NCI-H2029 treated with DMSO at 0.1 percent for 48 hours (cell line): Measurements from ENCODE around the gene BMS1.
"Not testable (repeated sequence)": the region's sequence is repeated elsewhere in the genome, so short reads cannot be mapped to it uniquely, and the experiment has no call there.

Source experiments
- DNase-seq: peaks from one replicate; lab custom pipeline; 2025; lab: John Stamatoyannopoulos, UW

BMS1 gene

GRCh38 chr10:42795701-42796100 is 13.1 kb downstream of the BMS1 start:
- no peak for DNase-seq

- DNase-seq = no peak
Measured at GRCh38 chr10:42801135-42801534, 18.5 kb downstream of the BMS1 start.

GRCh38 chr10:42802876-42803275 is 20.3 kb downstream of the BMS1 start:
- no peak for DNase-seq

DNA sequence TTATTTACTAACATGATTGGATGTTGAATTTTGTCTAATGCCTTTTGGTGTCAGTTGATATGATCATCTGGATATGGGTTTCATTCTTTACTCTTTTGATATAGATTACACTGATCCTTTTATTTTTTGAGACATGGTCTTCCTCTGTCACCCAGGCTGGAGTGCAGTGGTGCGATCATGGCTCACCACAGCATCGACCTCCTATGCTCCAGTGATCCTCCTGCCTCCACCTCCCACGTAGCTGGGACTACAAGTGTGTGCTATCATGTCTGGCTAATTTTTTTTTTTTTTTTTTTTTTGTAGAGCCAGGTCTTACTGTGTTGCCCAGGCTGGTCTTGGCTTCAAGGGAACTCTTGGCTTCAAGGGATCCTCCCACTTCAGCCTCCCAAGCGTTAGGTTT is 27.1 kb downstream of the BMS1 start:
- DNase-seq = no peak

DNA sequence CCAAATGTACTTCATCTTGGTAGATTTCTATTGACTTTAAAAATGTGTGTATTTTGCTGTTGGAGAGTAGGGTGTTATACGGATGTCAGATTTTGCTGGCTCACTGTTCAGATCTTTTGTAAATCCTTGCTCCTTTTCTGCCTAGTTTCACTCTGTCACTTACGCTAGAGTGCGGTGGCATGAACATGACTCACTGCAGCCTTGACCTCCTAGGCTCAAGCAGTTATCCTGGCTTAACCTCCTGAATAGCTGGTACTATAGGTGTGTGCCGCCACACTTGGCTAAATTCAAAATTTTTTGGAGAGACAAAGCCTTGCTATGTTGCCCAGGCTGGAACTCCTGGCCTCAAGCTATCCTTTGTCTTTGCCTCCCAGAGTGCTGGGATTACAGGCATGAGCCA is 29.4 kb downstream of the BMS1 start:
- no peak for DNase-seq

DNA sequence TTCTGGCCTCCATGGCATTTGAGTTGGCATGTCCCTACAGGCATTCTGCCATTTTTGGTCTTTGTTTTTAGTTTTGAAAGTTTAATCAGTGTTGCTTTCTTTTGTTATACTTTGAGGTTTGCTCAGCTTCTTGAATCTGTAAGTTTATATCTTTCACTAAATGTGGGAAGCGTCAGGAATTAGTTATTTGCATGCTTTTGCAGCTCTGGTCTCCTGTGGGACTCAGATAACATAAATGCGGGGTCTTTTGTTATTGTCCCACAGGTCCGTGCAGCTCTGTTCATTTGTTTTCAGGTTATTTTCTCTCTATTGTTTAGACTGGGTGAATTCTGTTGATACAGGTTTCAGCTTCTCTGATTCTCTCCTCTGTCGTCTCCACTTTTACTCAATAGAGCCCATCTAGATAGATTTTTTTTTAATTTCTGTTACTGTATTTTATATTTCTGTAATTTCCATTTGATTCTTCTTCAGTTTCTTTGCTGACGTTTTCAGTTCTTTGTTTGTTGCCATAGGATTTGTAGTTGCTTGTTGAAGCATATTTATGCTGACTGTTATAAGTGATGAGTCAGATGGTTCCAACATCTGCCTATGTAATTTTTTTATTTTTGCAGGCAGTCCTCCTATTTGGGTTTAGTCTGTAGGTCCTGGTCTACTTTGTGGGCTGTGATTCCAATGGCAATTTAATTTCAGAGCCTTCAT is 31.5 kb downstream of the BMS1 start:
- not testable (repeated sequence) for DNase-seq

DNA sequence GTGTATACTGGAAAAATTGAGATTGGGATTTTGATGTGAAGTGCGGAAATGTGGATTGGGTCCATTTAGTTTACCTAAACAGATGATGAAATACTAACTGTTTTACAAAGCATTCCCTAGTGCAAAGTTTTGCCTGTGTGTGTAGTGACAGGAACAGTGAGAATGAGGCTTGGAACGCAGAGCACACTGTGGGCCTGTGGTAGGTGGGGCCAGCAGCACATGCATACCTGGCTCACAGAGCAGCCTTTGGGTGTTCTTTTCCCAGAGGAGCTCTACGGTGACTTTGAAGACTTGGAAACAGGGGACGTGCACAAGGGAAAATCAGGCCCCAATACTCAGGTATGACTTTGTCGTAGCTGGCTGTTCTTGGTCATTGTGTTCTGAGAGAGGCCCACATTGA is 33.7 kb downstream of the BMS1 start:
- not testable (repeated sequence) for DNase-seq

DNA sequence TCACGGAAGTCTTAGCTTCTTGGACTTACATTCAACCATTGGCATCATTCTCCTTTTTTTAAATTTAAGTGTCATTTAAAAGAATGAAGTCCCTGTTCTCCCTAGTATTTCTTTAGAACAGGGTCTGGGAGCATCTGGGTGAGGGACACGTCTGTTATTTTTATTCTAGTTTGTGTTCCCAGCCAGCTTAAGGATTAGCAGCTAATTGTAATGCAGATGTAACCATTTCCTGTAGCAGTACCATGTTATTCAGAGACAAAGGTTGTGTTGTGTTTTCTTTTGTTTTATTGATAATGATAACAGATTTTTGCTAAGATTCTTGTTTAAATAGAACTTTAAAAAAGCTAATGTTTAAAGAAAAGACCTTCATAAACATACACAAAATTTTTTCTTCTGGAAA is 34.3 kb downstream of the BMS1 start:
- DNase-seq = no peak

DNA sequence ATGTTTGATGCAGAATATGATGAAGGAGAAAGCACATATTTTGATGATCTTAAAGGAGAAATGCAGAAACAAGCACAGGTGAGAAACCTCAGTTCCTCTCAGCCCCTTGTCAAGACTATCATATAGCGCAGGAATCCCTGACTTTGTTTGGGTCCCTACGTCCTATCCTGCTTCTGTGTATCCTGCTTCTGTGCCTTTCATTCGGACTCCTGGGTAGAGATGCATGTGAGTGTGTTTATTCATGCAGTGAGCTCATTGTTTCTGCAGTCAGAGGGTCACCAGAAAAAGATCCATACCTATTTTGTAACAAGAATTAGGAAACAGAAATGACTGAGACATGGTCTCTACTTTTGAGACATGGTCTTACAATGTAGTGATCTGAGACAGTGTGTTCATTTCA is 34.8 kb downstream of the BMS1 start:
- not testable (repeated sequence) for DNase-seq

- not testable (repeated sequence) for DNase-seq
Measured at GRCh38 chr10:42826759-42827158, 44.2 kb downstream of the BMS1 start.

DNA sequence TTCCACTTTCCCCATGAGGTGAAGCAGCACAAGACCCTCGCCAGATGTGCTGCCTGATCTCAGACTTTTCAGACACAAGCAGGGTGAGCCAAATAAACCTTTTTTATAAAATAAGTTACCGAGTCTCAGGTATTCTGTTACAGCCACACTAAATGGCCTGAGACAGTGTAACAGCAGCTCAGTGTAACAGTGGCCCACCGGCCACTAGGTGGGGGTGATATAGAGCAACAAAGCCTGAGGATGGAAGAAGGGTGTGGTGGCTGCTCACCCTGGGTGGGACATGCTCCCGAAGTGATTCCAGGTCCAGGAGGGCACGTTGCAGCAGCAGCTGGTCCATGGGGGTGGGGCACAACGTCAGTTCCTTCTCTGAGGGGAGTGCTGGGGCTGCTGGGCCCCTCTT is 44.6 kb downstream of the BMS1 start:
- no peak for DNase-seq

GRCh38 chr10:42828391-42828790 is 45.8 kb downstream of the BMS1 start:
- not testable (repeated sequence) for DNase-seq

DNA sequence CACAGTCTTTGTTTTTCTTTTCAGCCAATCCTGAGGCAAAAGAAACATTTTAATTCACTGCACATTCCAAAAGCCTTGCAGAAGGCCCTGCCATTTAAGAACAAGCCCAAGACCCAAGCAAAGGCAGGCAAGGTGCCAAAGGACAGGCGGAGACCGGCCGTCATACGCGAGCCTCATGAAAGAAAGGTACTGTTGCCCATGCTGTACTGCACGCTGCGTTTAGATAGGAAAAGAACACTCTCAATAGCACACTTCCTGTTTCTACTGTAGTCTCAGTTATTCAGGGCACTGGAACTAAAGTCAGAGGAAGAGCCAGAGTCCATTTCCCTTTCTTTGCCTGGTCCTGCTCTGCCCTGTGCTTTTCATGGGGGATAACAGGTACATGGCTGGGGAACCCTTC is 47.6 kb downstream of the BMS1 start:
- DNase-seq = no peak

DNA sequence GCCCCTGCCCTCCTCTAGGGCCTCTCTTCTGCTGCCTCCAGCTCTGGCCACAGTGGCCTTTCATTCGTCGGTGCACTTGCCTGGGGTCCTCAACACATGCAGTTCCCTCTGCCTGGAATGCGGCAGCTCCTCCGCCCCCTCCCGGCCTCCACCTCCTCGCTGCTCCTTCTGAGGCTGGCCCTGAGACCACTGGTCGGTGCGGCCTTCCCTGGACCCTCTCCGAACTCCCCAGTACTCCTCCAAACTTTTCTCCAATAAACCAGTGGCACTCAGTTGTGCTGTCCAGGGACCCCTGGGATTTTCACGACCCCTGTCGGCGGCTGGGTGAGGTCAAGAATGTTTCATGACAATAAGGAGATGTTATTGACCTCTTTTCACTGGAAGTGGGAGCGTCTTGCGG is 53.5 kb downstream of the BMS1 start:
- no peak for DNase-seq

DNA sequence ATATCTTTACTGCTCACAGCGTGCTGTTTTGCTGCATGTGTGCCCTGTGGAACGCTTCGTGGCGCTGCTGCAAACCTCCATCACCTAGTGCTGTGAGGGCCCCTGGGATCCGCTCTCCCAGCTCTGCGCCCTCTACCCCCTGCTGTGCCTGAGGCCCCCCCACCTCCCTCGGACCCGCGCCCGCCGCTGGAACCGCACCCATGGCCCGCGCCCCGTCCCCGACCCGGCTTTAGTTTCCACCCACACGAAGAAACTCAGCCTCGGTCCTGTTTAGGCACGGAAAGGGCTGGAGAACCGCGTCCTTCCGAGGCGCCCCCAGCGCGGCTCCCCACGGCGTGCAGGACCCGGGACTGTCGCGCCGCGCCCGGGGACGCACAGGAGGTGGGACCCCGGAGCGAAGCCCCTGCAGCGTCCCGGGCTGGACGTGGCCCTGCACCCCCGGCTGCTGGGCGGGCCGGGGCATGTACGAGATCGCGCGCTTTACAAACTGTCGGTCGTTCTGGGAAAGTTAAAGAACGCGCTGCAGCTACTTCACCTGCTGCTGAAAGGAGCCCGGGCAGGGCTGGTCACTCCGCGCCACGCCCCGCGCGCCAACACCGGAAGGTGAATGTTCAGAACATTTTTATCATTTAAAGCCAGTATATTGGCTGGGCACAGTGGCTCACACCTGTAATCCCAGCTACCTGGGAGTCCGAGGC is 54.3 kb downstream of the BMS1 start:
- DNase-seq = no peak

DNA sequence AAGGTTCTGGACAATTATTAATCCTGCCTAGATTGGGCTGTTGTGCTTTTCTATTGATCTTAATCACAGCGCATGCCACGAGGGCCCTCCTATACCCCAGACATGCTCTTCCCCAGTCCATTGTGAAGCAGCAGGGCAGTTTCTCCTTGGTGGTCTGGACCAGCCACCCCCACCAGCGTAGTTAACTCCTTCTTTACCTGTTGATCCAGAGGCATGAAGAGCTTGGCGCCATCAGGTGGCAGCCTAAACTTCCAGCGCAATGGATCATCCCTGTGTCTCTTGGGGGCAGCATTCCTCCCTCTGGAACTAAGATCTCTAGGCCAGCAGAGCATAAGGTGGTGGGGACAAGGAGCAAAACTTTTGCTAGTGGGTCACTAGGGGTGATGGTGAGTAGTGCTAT is 62.2 kb downstream of the BMS1 start:
- not testable (repeated sequence) for DNase-seq

GRCh38 chr10:42847261-42847660 is 64.7 kb downstream of the BMS1 start:
- not testable (repeated sequence) for DNase-seq

DNA sequence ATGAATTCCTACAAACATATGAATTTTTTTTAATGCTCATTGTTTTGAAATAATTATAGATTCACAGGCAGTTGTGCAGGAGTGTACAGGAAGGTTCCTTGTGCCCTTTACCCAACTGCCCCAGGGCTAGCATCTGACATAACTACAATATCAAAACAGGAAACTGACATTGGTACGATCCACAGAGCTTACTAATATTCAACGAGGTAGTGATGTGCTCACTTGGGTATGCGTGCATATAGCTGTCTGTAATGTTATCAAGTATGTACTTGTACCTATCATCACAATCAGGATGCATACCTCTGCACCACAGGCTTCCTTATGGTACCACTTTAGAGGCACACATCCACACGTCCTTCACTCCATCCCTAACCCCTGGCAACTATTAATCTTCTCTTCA is 68.3 kb downstream of the BMS1 start:
- DNase-seq = no peak

- DNase-seq = no peak
Measured at GRCh38 chr10:42859256-42859655, 76.7 kb downstream of the BMS1 start.

DNA sequence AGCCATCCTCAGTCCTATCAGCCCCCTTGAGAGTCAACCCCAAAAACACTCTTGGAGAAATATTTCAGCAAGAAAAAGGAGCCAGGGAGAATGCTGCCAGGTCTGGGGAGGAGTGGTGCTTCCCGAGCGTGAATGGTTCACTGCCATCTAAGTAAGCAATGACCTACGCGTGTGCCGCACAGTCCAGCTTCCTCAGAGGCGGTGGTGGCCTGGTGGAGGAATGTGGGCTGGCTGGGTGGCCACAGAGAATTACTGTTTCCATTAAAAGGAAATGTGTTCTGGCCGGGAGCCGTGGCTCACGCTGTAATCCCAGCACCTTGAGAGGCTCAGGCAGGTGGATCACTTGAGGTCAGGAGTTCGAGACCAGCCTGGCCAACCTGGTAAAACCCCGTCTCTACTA is 77.4 kb downstream of the BMS1 start:
- DNase-seq = not testable (repeated sequence)

DNA sequence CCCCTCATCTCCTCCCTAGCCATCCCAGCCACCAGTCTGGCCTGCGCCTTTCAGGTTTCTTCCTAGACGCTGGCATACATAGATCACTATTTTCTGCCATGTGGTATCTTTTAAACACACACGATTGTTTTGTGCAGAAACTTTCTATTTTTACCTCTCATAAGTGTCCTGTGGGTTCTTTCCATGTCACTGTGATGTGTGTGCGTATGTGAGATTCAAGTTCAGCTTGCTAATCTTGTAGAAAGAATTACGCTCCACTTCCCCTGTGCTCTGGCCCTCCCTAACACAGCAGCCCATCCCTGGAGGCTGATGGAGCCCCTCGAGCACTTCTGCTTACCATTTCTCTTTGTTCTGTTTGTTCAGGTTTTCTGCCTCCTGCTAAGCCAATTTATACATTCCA is 80.2 kb downstream of the BMS1 start:
- not testable (repeated sequence) for DNase-seq

DNA sequence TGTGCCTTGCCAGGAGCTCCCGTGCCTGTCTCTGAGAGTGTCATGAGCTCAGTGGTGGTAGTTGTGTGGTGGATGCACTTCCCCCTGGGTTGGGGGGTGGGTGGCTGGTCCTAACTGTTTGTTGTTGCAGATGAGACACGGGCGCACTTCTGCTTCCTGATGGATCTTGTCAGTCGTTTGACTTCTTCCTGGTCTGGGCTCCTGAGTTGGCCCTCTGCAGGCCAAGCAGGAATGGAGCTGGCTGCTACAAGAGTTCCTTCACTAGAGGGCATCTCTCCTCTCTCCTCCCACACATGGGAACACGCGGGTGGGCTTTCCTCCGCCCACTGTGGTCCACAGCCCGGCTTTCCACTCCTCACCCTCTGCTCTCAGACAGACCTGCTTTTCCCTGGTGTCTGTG is 82.0 kb downstream of the BMS1 start:
- no peak for DNase-seq

DNA sequence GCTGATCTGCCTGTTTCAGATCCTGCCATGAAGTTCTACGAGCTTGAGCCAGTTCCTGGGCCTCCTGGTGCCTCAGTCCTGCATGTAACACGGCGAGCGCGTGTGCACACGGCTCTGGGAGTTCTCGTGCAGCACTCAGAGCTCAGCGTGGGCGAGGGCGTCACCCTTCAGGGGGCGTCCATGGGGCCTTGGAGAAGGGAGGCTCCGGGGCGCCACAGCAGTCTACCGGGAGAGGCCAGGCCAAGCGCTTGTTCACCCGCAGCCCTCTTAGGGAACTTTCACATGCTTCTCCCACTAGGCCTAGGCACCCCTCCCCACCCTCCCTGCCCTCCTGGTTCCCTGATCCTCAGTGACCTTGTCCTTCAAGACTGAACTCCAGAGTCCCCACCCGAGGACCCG is 83.1 kb downstream of the BMS1 start:
- no peak for DNase-seq
